Right lobe of liver (tissue), 4 donors: ENCODE measurements around the gene FHIT.

Experiments used
- CTCF ChIP-seq, 4 donors: fragments of 200-600 bp in 3 of 4; fragments of 450-650 bp in 1 of 4; IDR thresholded peaks; one replicate each; pipeline versions ENCODE4 v1.5.1 to v1.8.0; 2016 to 2022; ENCODE audit warnings: antibody characterized with exemption in 4 of 4, mild to moderate bottlenecking in 2 of 4
- POLR2A ChIP-seq: fragments of 450-650 bp; IDR thresholded peaks from one replicate; pipeline ENCODE4 v1.6.1; 2017; ENCODE audit warnings: antibody characterized with exemption, mild to moderate bottlenecking
- donor health status: DM: no; HTN: no; CAD: no.
- donor health status: DM: no; HTN: no; CAD: no.
- donor health status: DM: no; HTN: yes; CAD: no.

DNA sequence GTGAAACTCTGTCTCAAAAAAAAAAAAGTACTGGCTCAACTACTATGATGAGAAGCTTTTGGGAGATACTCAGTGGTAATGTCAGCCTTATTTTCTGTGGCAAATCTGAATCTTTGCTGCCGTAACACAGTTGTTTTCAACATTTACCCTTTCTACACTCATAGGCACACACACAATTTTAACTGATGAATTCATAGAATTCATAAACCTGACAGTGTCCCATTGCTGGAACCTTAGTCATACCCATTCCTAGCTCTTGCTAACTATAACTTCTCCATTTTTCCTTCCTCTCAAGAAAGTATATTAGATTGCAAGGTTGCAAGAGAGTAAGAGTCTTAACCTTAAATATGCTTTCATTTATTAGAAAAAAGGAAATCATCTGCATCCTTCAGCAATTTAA, 496.6 kb downstream of the FHIT start:
- TF ChIP-seq CTCF (IDR thresholded peaks at IDR 0.05): no peak
- TF ChIP-seq POLR2A: no peak
